ENCODE results near the gene FUCA1.

DNA sequence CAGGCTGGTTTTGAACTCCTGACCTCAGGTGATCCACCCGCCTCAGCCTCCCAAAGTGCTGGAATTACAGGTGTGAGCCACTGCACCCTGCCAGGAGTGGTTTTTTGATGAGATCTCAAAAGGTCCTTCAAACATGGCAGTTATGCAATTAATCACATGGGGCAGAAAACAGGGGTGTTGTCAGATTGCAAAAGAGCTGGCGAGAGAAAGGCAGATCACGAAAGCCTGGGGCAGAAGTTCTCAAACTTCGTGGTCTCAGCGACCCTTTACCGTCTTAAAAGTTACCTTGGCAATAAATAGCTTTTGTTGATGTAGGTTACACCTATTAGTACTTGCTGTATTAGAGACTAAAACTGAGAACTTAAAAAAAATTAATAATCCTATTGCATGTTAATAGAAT lies 29.0 kb upstream of the FUCA1 start:
- TF ChIP-seq, protein P1, sequence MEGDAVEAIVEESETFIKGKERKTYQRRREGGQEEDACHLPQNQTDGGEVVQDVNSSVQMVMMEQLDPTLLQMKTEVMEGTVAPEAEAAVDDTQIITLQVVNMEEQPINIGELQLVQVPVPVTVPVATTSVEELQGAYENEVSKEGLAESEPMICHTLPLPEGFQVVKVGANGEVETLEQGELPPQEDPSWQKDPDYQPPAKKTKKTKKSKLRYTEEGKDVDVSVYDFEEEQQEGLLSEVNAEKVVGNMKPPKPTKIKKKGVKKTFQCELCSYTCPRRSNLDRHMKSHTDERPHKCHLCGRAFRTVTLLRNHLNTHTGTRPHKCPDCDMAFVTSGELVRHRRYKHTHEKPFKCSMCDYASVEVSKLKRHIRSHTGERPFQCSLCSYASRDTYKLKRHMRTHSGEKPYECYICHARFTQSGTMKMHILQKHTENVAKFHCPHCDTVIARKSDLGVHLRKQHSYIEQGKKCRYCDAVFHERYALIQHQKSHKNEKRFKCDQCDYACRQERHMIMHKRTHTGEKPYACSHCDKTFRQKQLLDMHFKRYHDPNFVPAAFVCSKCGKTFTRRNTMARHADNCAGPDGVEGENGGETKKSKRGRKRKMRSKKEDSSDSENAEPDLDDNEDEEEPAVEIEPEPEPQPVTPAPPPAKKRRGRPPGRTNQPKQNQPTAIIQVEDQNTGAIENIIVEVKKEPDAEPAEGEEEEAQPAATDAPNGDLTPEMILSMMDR (IDR thresholded peaks at IDR 0.05; ENCODE audit: low read depth, low read length, poor library complexity, severe bottlenecking), result no peak
- TF ChIP-seq EZH2phosphoT487 (IDR thresholded peaks at IDR 0.05; ENCODE audit: borderline replicate concordance, low read length), result no peak
